Activated naive CD8-positive, alpha-beta T cell treated with anti-CD3 and anti-CD28 coated beads, Interleukin-2, amount 10 ng/mL, durations not matched to agents 7 days and 5 days (primary cell): Measurements from ENCODE around the gene CCDC8. TPM values are rescaled to one million over a fixed set of nuclear protein-coding genes. Genes with fewer than 3 reads are reported as not detected.

ENCODE experiments used
- ATAC-seq: fragments of 150-1000 bp; cut with Tn5 transposase; one replicate; pipeline ENCODE4 v1.10.0; 2021; ENCODE audit warnings: low read depth, moderate library complexity
- POLR2A ChIA-PET: fragments of 350-600 bp; sonication (Branson Sonifier 250); formaldehyde crosslinking; loops from one replicate; lab custom pipeline; 2021; ENCODE audit warnings: antibody characterized with exemption; lab: Charles Lee
- DNase-seq: peaks from one replicate; pipeline ENCODE4 v3.0.0; 2021
- H3K27ac Mint-ChIP-seq: one replicate; pipeline ENCODE4 v1.8.0; 2022; ENCODE audit warnings: mild to moderate bottlenecking, mixed read lengths
- H3K27me3 Mint-ChIP-seq: one replicate; pipeline ENCODE4 v1.8.0; 2022; ENCODE audit warnings: mild to moderate bottlenecking, moderate library complexity, mixed read lengths
- H3K36me3 Mint-ChIP-seq: one replicate; pipeline ENCODE4 v1.8.0; 2021; ENCODE audit warnings: mild to moderate bottlenecking, mixed read lengths
- H3K4me1 Mint-ChIP-seq: one replicate; pipeline ENCODE4 v1.8.0; 2021; ENCODE audit warnings: mixed read lengths
- H3K4me3 Mint-ChIP-seq: one replicate; pipeline ENCODE4 v1.8.0; 2022; ENCODE audit warnings: mild to moderate bottlenecking, moderate library complexity, mixed read lengths
- H3K9me3 Mint-ChIP-seq: one replicate; pipeline ENCODE4 v1.8.0; 2021; ENCODE audit warnings: mixed read lengths
- total RNA-seq, 2 experiments: library from RNA; stranded (reverse); gene quantifications; one replicate each; pipeline ENCODE4 v1.2.3, GENCODE V29; 2021

CCDC8 gene
- total RNA-seq, 2 experiments from 2014 or later: not detected

DNA sequence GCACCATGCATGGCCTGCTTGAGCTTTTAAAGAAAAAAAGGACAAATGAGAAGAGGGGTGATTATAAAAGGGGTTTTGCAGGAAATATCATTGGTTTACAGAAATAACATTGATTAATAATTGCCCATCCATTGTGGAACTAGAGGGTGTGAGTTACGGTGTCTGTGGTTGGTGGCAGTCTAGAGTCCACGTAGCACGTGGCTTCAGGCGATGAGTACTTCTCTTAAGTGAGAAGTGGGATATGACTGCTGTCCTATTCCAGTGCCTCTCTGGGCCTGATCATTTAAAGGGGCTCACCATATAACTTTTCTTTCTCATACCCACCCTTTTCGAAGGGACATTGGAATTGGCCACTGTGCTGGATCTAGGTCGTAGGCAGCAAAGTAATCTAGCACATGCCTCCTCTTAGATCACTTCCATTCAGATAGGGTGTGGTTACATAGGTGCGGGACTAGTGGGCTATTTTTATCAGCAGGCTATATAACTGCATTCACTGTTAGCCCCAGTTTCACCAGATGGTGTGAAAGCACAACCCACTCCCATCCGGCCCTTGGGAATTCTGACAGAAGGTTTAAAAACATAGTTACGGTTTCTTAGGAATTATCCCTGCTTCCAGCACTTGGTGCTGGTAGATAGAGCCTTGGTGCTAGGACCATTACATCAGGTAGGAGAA, 46.6 kb downstream of the CCDC8 start:
- H3K27ac Mint-ChIP-seq: no peak overlapping the region
- POLR2A ChIA-PET: interaction anchor here (1.1 kb wide), 1 partner anchor 10 kb away, joined by 3 read pairs; no protein-coding TSS in a partner anchor
- H3K4me1 Mint-ChIP-seq: peaks cover 23% of the 10 kb centered on the region
- ATAC-seq: no peak
- H3K36me3 Mint-ChIP-seq: peaks cover 11% of the 10 kb centered on the region
- DNase-seq: no peak
- H3K27me3 Mint-ChIP-seq: no peaks in the 10 kb centered on the region
- H3K4me3 Mint-ChIP-seq: no peak overlapping the region
- H3K9me3 Mint-ChIP-seq: no peaks in the 10 kb centered on the region

DNA sequence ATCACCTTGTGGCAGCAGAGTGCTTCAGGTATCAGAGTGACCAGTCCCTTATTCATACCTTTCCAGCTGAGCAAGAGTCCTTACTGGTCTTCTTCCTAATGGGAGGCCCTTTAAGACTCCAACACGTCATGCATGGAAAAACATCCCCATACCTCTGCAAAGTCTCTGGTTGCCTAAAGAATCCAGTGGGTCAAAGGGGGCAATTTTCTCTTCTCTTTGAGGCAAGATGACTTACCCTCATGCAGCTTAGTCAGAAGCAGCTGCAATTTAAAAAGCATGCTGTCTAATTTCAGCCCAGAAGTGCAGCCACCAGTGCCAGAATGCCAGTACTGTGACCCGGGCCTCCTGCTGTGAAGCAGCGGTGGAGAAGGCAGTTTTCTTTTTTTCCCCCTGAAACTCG, 47.8 kb downstream of the CCDC8 start:
- POLR2A ChIA-PET: interaction anchor here (1.1 kb wide), 1 partner anchor 9 kb away, joined by 3 read pairs; no protein-coding TSS in a partner anchor
- DNase-seq: no peak
- H3K9me3 Mint-ChIP-seq: no peaks in the 10 kb centered on the region

DNA sequence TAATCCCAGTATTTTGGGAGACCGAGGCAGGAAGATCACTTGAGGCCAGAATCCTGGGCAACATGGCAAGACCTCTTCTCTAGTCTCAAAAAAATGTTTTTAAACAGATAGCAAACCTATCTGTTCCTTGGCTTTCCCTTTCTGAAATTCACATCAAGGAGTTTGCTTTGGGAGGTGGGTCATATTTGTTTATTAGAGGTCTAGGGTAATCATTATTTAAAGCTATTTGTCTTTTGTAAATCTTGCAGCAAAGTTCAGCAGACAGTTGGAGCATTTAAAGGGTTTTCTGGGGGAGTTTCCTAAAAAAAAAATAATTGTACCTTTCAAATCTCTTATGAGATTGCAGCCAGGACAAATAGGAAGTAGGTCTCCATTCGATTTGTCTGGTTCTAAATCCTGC, 49.0 kb downstream of the CCDC8 start:
- no peaks in the 10 kb centered on the region for H3K9me3 Mint-ChIP-seq
- no peak overlapping the region for H3K4me3 Mint-ChIP-seq
- ATAC-seq (no peak), DNase-seq (no peak)
- no peak overlapping the region for H3K27ac Mint-ChIP-seq
- POLR2A ChIA-PET: interaction anchor here (0.6 kb wide), 1 partner anchor 180 kb away, joined by 4 read pairs; no protein-coding TSS in a partner anchor
- no peaks in the 10 kb centered on the region for H3K27me3 Mint-ChIP-seq
- H3K4me1 Mint-ChIP-seq: peaks cover 18% of the 10 kb centered on the region
- H3K36me3 Mint-ChIP-seq: peaks cover 16% of the 10 kb centered on the region

More for the DNA sequence above, 47.8 kb downstream of the CCDC8 start:
- Mint-ChIP-seq H3K4me1 (peaks cover 16% of the 10 kb centered on the region), H3K27ac (no peak overlapping the region), H3K27me3 (no peaks in the 10 kb centered on the region), H3K4me3 (no peak overlapping the region), H3K36me3 (peaks cover 14% of the 10 kb centered on the region)
- no peak for ATAC-seq

GRCh38 chr19:46361915-46362314, 51.4 kb downstream of the CCDC8 start:
- peaks cover 17% of the 10 kb centered on the region for H3K4me1 Mint-ChIP-seq
- H3K4me3 Mint-ChIP-seq: peak overlapping the region; percentile 76
- H3K9me3 Mint-ChIP-seq: no peaks in the 10 kb centered on the region
- POLR2A ChIA-PET: interaction anchor here (0.7 kb wide), 1 partner anchor 12 kb away, joined by 4 read pairs; no protein-coding TSS in a partner anchor
- H3K27me3 Mint-ChIP-seq: no peaks in the 10 kb centered on the region
- peak overlapping the region; percentile 27 for H3K27ac Mint-ChIP-seq
- ATAC-seq (peak; percentile 67), DNase-seq (no peak)
- peaks cover 18% of the 10 kb centered on the region for H3K36me3 Mint-ChIP-seq

Other genes with a start within 250 kb of the CCDC8 start
- not detected for gene IGFL1, start 183.8 kb downstream of the CCDC8 start, total RNA-seq
- gene HIF3A, start 116.5 kb downstream of the CCDC8 start, total RNA-seq: not detected
- gene PPP5C, start 66.5 kb downstream of the CCDC8 start, total RNA-seq: 10 to 100 TPM; 76.1 to 87.4 TPM
- gene PNMA8C, start 15.4 kb upstream of the CCDC8 start, total RNA-seq: under 1 TPM in 1 of 2 experiments, not detected in 1; 0.11 TPM
- gene PNMA8A, start 58.0 kb upstream of the CCDC8 start, total RNA-seq: 1 to 10 TPM; 1.7 to 1.8 TPM
- gene PNMA8B, start 82.3 kb upstream of the CCDC8 start, total RNA-seq: under 1 TPM; 0.22 to 0.23 TPM
- gene CALM3, start 187.8 kb upstream of the CCDC8 start, total RNA-seq: 100 to 1,000 TPM; 485 to 503 TPM
- 1 to 10 TPM; 8.0 to 8.5 TPM for gene PTGIR, start 211.5 kb upstream of the CCDC8 start, total RNA-seq
- gene GNG8, start 222.6 kb upstream of the CCDC8 start, total RNA-seq: 1 to 10 TPM in 1 of 2 experiments, not detected in 1; 2.4 TPM
- gene DACT3, start 247.6 kb upstream of the CCDC8 start, total RNA-seq: under 1 TPM; 0.42 to 0.48 TPM